GM19324 (cell line): ENCODE results near the gene RINL.

Experiments
- ATAC-seq: cut with Tn5 transposase; IDR thresholded peaks from one replicate; pipeline ENCODE4 v1.9.1; 2021; ENCODE audit warnings: mild to moderate bottlenecking, moderate library complexity; ENCODE audit not compliant: unreplicated experiment, low FRiP score

Gene RINL

GRCh38 chr19:38877781-38878574 is at the start of gene RINL:
RINL (minus strand) TSS chr19:38878275; CDS start chr19:38876742, 1,533 bp downstream.
- peak; percentile 68 for ATAC-seq

GRCh38 chr19:38924388-38924787 is 46.3 kb upstream of the RINL start:
- ATAC-seq = no peak

GRCh38 chr19:38922482-38922881 is 44.4 kb upstream of the RINL start:
- ATAC-seq = no peak

GRCh38 chr19:38921420-38922274 is 43.6 kb upstream of the RINL start:
- ATAC-seq = no peak

GRCh38 chr19:38920602-38921419 is 42.7 kb upstream of the RINL start:
- no peak for ATAC-seq

GRCh38 chr19:38919837-38920601 is 41.9 kb upstream of the RINL start:
- no peak for ATAC-seq

GRCh38 chr19:38918526-38918925 is 40.5 kb upstream of the RINL start:
- no peak for ATAC-seq

- ATAC-seq = no peak
Observed at GRCh38 chr19:38917921-38918491, 39.9 kb upstream of the RINL start.

GRCh38 chr19:38917516-38917915 is 39.4 kb upstream of the RINL start:
- ATAC-seq = no peak

- ATAC-seq = no peak
Observed at GRCh38 chr19:38915329-38916321, 37.5 kb upstream of the RINL start.

GRCh38 chr19:38913958-38914357 is 35.9 kb upstream of the RINL start:
- ATAC-seq = no peak

GRCh38 chr19:38912600-38913514 is 34.8 kb upstream of the RINL start:
- no peak for ATAC-seq

- no peak for ATAC-seq
Observed at GRCh38 chr19:38911388-38912001, 33.4 kb upstream of the RINL start.

- no peak for ATAC-seq
Observed at GRCh38 chr19:38910488-38910887, 32.4 kb upstream of the RINL start.

GRCh38 chr19:38908911-38909310 is 30.8 kb upstream of the RINL start:
- no peak for ATAC-seq

- no peak for ATAC-seq
Observed at GRCh38 chr19:38907670-38908069, 29.6 kb upstream of the RINL start.

- ATAC-seq = no peak
Observed at GRCh38 chr19:38907227-38907626, 29.2 kb upstream of the RINL start.
